Activated CD4-positive, CD25-positive, alpha-beta regulatory T cell treated with anti-CD3 and anti-CD28 coated beads, Interleukin-2, amount 50 U/mL, for 16 hours (primary cell): ENCODE measurements around the gene CIP2A.
A peak's percentile ranks its signal among the peaks of the same experiment; 100 is the strongest.
"Not testable (repeated sequence)": the region's sequence is repeated elsewhere in the genome, so short reads cannot be mapped to it uniquely, and the experiment has no call there.

Source experiments
- DNase-seq: peaks from one replicate; pipeline ENCODE4 v3.0.0-alpha.2; 2020; ENCODE audit warnings: low read depth, low spot score

Gene CIP2A

DNA sequence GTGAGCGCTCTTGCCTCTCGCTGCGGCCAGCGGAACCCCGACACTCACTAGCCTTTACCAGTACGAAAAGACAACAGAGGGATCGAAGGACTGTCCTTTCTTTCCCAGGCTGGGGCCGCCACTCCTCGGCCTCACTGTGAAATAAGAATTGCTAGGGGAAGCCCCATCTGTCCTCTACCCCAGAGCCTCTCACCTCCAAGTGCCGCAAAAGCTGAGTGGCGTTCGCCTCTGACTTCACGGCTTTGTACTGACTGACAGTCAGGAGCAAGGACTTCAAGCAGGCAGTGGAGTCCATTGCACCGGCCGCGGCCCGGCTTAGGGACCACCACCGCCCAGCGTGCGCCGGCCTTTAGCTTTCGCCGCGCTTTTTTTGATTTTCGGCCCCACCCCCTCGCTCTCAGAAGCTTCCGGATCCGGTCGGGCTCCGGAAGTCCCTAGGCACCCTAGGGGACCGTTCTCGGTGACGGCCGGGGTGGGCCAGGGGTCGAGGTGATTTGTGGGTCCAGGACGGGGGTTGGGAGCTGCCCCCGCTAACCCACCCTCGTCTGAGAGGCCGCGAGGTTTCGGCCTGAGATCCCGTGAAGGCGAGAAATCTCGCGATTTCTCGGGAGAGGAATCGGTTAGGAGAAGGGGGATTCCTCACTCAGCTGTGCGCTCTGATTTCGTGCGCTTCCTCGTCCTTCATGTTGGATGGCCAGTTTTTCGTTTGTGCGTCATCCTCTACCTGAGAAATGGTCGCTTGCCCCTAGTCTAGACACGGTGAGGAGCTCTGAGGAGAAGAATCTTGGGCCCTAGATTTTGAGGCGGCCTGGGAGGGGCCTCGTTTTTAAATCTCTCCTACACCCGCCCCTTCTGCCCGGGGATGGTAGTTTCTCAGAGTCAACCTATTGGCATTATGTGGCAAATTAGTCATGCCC is at the start of gene CIP2A, which contains the start of gene DZIP3:
CIP2A (minus strand) TSS at position 358 of the 917 bp plus-strand sequence; CDS start at position 295, 63 bp downstream.
DZIP3 (plus strand) TSS at position 642 of the 917 bp plus-strand sequence. CDS start 15,685 bp downstream, outside the sequence.
- peak; percentile 68 for DNase-seq

DNA sequence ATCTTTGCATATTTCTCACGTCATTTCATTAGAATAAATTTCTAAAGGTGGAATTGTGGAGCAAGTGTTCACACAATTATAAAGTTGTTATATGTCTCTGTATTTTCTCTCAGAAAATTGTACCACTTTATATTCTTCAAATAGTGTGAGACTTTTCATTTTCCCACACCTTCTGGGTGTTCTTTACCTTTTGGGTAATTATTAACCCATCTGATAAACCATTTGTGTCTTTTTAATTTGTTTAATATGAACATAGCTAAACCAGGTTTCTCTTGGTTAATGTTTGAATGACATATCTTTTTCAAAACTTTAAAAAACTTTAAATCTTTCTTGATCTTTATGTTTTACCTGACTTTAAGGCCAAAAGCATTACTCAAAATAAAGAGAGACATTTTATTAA is 40.7 kb upstream of the CIP2A start:
- no peak for DNase-seq

DNA sequence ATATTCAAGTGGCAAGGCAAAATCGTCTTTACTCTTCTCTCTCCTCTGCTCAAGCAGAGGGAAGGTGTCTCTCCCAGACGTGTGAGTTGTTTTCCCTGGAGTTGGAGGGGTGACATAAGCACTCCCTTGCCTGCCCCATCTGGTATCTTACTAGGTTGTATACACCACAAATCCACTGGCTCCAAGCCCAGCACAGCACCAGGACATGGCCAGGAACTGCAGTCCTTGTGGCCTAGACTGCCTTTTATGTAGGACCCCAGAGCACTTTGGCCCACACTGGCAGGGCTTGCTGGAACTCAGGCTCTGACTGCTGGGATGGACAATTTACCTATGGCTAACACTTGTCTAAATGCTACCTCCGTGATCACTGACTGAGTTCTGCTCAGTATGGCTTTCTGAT is 34.3 kb upstream of the CIP2A start:
- DNase-seq: no peak

DNA sequence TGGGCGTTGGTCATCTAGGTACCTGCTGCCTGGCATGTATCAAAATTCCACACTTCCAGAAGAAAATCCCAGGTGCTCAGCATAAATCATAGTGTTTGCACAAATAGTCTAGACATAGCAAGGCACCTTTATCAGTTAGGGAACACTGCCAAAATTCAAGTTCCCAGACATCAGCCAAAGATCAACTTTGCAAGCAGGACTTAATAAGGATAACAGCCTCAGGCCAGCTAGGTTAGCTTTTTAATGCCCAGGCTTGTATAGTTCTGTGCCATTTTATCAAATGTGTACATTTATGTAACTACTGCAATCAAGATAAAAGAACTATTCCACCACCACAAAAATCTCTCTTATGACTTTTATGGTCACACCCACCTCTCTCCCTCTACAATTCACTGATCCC is 31.0 kb upstream of the CIP2A start:
- DNase-seq: no peak

DNA sequence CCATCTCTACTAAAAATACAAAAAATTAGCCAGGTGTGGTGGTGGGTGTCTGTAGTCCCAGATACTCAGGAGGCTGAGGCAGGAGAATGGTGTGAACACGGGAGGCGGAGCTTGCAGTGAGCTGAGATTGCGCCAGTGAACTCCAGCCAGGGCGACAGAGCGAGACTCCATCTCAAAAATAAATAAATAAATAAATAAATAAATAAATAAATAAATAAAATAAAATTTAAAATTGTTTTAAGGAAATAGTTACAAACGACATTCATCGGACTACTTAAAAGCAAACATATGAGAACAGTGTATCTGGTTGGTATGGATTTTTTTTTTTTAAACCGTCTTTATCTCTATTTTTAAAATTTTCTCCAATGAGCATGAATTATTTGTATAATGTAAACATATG is 26.9 kb upstream of the CIP2A start:
- not testable (repeated sequence) for DNase-seq

DNA sequence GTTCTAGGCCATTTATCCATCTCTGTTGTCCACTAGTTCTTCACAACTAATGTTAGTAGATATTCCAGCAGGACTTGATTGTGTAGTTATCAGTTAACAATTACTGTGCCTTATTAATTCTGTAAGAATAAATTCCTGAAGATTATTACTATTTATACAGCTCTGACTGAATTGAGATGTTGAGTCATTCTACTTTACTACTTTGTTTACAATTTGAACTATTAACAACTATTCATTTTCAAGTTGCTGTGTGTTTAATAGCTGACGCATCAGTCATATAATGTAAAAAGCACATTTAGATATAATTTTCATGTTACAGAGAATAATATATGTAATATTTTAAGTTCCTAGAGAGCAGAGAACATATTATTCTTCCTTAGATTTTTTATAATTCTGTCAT is 21.4 kb upstream of the CIP2A start:
- DNase-seq: no peak

DNA sequence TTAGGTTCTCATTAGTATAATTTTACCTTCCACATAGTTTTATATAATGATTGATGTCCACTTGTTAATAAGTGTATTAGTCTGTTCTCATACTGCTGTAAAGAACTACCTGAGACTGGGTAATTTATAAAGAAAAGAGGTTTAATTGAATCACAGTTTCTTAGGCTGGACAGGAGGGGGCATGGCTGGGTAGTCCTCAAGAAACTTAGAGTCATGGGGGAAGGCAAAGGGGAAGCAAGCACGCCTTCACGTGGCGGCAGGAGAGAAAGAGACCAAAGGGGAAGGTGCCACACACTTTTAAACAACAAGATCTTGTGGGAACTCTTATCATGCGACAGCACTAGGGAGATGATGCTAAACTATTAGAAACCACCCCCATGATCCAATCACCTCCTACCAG is 19.5 kb upstream of the CIP2A start:
- no peak for DNase-seq

DNA sequence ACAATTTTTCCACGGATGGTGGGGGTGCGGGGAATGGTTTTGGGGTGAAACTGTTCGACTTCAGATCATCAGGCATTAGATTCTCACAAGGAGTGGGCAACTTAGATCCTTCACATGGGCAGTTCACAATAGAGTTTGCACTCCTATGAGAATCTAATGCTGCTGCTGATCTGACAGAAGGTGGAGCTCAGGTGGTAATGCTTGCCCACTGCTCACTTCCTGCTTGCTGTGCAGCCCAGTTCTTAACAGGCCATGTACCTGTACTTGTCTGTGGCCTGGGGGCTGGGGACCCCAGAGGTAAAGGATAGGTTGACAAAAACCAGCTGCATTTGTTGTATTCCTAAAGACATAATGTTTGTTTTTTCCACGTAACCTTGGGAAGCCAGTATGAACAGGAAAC is 16.3 kb upstream of the CIP2A start:
- no peak for DNase-seq

DNA sequence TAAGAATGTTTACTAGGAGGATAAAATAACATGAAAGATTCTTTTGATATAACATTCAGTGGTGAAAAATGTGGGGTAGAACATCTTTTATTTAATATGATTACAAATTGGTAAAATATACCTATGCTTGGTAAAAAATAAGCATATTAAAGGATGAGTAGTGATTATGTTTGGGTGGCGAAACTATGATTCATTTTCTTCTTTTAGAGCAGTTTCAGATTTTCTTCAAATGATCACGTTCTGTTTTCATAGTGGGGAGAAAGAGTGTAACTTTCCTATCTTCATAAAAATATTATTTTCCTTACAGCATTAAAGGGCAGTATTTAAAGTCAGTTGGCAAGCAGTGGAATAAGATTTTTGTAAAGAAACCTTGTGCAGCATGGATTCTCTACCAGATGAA is 15.8 kb upstream of the CIP2A start:
- DNase-seq: no peak

DNA sequence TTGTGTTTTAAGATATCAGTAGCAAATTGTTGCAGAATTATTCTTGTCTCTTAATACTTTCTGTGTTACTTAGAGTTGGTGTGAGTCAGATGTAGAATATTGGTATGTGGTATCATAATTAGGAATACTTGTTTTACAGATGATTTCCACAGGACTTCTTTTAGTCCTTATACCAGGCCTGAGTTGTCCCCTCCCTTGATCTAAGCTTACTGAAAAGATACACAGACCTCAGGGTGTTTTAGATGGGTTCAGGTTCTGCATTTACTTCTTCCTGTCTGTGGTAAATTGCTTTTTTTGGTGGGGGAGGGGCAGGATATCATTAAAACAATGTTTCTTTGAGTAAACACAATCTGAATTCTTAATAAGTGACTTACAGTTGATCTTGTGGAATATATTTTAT is 14.5 kb upstream of the CIP2A start:
- no peak for DNase-seq

DNA sequence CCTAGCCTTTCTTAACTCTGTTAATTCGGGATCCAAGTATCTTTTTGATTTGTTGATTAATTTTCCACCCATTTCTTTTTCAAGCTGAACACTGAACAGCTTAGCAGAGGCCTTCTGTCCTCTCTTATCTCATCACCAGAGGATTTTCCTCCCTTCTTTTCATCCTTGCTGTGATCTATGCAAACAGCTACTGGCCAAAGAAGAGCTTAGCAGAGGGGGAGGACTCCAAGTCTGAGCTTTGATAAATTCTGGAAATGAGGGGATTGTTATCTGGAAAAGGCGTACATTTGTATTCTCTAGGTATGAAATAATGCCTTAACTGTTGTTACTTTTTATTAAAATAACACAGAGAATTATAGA is 13.7 kb upstream of the CIP2A start:
- DNase-seq: no peak

DNA sequence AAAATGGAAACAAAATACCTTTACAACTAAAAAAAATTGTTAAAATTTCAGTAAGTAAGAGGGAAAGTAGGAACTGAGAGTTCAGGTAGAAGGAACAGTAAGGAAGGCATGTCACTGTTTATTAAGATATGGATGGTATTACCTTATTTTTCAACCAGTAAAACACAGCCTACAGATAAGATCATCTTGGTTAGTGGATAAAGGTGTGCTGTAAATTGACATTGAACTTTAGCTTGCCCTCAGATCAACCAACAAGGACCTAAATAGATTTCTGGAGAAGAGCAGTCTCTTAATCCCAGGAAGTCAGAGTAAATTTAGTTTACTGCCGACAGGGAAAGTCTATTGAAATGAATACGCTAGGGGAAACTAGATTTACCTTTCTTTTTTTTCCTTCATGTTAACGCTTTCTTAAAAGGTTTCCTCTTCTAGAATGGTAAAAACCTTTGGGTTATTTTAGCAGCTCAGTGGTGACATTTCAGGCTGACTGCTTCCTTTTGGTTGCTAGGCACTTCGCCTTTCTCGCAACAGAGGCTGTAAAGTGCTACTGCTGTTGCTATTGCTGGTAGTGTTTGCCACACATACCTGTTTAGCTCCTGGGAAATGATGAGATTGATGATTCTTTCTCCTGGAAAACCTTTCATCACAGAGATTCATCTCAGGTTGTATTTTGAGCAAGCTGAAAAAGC is 13.2 kb upstream of the CIP2A start:
- no peak for DNase-seq

DNA sequence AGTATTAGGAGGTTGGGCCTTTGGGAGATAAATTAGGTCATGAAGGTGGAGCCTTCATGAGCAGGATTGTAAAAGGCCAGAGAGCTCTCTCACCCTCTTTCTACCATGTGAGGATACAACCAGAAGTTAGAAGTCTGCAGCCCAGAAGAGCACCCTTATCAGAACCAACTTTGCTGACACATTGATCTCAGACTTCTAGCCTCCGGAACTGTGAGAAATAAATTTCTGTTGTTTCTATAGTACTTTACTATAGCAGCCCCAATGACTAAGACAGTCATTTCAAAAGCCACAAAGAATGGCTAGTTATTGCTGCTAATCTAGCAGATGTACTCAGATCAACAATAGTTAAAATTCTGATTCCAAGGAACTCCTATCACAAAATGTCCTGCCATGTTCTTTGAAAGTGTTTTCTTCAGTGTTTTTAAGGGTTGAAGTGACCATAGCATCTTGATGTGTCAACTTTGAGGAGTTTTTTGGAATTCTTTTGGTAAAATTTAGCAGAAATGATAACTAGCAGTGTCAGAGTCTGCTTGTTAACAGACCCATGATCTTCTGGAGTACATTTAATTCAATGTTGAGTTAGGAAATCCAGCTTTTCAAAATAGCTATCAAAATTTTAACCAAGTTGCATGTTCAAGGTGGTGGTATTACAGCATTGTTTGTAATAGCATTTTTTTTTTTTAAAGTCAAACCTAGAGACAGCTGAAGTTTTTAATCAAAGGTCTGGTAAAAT is 10.6 kb upstream of the CIP2A start:
- DNase-seq: no peak

DNA sequence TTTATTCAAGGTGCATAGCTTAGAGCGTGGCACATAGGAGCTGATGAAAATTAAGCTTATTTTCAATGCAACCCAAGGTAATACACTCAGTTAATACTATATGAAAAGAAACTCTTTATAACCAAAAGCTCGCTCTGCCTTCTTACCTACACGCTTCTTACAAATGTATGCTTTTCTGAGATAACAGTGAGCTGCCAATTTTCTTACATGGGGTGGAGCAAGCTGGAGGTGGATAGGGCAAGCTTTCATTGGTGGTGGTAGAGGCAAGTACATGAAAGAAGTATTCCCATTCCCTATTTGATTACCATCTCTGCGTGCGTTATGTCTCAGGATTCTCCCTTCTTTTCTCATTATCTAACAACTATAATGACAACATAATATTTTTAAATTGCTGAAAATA is 9.1 kb upstream of the CIP2A start:
- no peak for DNase-seq

DNA sequence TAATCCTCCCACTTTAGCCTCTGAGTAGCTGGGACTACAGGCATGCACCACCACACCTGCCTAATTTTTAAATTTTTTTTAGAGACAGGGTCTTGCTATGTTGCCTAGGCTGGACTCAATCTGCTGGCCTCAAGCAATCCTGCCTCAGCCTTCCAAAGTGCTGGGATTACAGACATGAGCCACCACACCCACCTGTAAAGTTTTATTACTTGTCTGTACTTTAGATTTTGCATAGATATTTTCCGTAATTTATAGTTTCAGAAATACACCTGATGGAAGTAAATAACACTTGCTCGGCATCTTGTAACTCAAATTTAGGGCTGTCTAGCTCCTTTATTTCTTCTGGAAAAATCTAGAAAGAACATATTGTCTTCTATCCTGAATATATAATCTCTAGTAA is 6.1 kb upstream of the CIP2A start:
- no peak for DNase-seq

DNA sequence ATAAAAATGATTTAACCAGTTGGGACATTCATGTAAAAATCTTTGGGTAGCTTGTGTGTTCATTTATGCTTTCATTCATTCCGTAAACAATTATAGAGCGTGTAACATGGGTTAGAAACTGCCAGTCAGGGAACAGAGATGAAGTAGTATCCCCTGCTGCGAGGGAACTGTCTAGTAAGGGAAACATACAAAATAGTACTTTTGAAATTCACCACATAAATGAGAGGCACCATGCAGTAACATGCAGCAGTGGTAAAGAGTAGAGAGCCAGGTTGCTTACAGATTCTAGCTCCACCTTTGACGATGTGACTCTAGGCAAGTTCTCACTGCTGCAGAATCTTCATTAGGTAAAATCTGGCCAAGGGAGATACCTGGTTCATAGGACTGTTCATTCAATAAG is 1.2 kb upstream of the CIP2A start:
- no peak for DNase-seq

DNA sequence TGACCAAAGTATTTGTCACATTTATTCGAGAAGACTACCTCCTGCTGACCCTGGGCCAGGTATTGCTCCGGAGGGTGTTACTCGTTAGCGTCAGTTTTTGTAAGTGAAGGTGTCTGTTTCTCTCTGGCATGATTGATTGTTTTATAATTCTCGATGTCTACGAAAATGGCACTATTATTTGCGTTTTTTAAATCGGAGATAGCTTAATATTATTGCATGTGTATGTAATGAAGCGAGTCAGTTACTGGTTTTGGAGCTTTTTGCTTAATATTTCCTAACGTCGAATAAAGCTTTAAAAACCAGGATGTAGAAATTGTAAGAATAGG is 723 bp upstream of the CIP2A start:
- DNase-seq: no peak

DNA sequence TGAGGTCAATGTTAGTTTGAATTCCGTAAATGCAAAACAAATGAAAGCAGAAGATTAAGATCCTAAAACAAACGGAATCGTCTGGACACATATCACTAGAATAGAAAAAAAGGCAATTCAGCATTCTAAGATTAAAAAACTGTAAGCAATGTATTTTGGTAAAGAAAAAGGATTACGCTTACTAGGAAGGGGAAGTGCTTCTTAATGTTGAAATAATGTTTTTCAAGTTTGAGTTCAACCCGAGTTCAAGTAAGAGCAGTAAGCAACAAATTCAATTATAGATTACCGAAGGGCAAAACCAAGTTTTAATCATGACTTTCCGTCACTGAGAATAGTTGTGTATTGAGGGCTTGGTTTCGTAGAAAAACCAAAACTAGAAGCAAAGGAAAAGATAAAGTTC is 637 bp downstream of the CIP2A start:
- no peak for DNase-seq

DNA sequence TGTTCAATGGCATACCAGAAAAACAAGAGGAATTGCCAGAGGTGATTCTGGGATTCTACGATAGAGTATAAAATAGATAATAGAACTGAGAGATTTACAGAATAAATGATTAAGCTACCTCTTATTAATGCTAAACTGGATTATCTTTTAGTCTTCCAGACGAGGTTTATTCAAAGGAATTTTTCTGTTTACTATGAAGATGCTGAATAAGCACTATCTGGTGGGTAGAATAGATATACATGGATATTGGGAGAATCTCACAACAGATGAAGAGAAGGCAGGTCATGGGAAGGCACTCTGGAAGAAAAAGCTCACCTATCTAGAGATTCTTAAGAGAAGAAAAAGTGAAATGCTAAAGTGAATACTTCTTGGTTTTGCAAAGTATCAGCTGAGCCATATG is 11.2 kb downstream of the CIP2A start:
- no peak for DNase-seq

DNA sequence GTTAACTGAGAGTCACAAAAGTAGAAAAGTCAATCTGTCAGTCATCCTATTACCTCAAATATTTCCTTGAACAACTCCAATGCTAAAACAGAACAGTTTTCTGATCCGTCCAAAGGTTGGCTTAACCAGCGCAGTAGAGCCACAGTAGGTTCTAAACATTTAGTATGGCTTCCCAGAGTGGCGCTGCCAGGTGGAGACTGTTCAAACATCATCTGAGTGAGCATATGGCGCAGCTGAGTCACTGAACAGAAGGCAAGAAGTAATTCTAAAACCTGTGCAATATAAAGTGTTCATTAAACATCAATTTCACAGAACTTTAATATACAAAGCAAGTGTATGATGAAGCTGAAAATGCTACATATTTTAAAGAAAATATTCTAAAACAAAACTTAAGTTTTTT is 19.9 kb downstream of the CIP2A start:
- DNase-seq: no peak

DNA sequence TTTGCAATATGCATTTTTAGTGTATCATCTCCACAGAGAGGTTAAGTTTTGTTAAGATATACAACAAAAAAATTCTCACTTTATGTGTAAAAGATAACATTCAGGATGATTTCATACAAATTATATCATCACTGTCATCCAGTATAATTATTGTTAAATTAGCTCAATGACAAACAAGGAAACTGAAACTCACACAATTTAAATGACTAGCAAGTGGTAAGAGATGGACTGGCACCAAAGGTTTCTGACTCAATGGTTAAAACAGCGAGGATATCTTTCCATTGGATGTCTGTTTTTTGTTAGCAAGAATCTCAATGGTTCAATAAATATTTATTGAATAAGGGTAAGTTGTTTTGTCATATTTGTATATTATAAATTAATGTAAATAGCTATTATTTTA is 22.6 kb downstream of the CIP2A start:
- no peak for DNase-seq

DNA sequence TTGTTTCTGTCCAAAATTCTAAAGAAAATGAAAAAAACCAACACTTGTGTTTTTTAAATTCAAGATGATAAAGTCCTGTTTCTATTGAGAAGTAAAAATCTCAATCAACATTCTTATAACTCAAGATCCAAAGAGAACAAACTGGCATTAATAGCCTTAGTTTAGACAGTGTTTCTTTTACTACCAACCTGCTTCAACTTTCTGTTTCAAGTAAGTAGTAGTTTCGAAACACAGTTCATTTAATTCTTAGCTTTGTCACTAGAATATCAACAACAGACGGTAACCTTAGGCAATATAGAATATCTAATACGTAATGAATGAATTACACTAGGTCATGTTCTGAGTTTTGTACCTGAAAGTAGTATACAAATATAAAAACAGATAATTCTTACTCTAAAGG is 23.7 kb downstream of the CIP2A start:
- no peak for DNase-seq

DNA sequence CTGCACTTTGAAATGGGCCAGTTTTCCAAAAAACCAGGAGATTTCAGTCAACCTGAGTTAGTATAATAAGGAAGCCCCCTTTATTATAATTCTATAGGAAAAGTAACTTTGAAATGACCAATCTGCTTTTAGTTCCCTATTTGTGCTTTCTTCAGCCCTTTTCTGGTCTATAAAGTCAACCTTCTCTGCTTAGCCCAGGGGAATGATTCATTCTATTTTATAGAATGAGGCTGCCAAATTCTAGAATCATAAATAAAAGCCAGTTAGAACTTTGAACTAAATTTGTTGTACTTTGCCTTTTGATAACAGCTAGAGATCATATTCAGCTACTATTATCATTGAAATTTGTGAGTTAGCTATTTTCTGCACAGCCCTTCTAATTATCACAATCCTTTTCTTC is 24.7 kb downstream of the CIP2A start:
- no peak for DNase-seq
